DND-41 (cell line): ENCODE results near the gene LRRC75B.
"Not testable (repeated sequence)": the region's sequence is repeated elsewhere in the genome, so short reads cannot be mapped to it uniquely, and the experiment has no call there.

Source experiments
- ATAC-seq: fragments of 200-7000 bp; cut with Tn5 transposase; 3 replicates; pipeline ENCODE4 v1.9.1; 2021; ENCODE audit warnings: low read depth; ENCODE audit not compliant: insufficient read depth
- DNase-seq: peaks from one replicate; pipeline ENCODE4 v3.0.0-alpha.2; 2020
- H2AFZ ChIP-seq: 2 replicates; pipeline ENCODE4 v1.6.0; 2012; ENCODE audit warnings: low read depth, low read length
- H3K27ac ChIP-seq: 2 replicates; pipeline ENCODE4 v1.5.1; 2012; ENCODE audit warnings: low read length, inconsistent platforms
- H3K27me3 ChIP-seq: fragments of 200-600 bp; sonication (generic); 2 replicates; pipeline ENCODE4 v1.6.0; 2012; ENCODE audit warnings: low read length, mild to moderate bottlenecking, inconsistent platforms; ENCODE audit not compliant: insufficient read depth, poor library complexity
- H3K36me3 ChIP-seq: 2 replicates; pipeline ENCODE4 v1.5.1; 2012; ENCODE audit warnings: low read length, inconsistent platforms; ENCODE audit not compliant: insufficient read depth
- H3K4me1 ChIP-seq: 2 replicates; pipeline ENCODE4 v1.5.1; 2012; ENCODE audit warnings: mild to moderate bottlenecking, low read length; ENCODE audit not compliant: insufficient read depth
- H3K4me2 ChIP-seq: 2 replicates; pipeline ENCODE4 v1.6.0; 2012; ENCODE audit warnings: mild to moderate bottlenecking, moderate library complexity, low read length, inconsistent platforms; ENCODE audit not compliant: insufficient read depth
- H3K4me3 ChIP-seq, 2 experiments: fragments of 200-600 bp in 1 of 2; shearing (Covaris generic) in 1 of 2; 2 replicates each; pipeline ENCODE4 v1.5.1; 2012 to 2016; ENCODE audit warnings: inconsistent platforms in 2 of 2, low read length in 2 of 2, mild to moderate bottlenecking in 2 of 2, low read depth in 1 of 2, moderate library complexity in 1 of 2
- H3K79me2 ChIP-seq: 2 replicates; pipeline ENCODE4 v1.6.0; 2012; ENCODE audit warnings: low read length, inconsistent platforms; ENCODE audit not compliant: insufficient read depth
- H3K9ac ChIP-seq: 2 replicates; pipeline ENCODE4 v1.6.0; 2012; ENCODE audit warnings: low read depth, mild to moderate bottlenecking, inconsistent platforms, low read length, moderate library complexity
- H3K9me3 ChIP-seq: 2 replicates; pipeline ENCODE4 v1.5.1; 2012; ENCODE audit warnings: low read length, moderate library complexity, mild to moderate bottlenecking, inconsistent platforms; ENCODE audit not compliant: insufficient read depth, severe bottlenecking
- H4K20me1 ChIP-seq: 2 replicates; pipeline ENCODE4 v1.6.0; 2012; ENCODE audit warnings: low read length; ENCODE audit not compliant: insufficient read depth
- EZH2 ChIP-seq: IDR thresholded peaks from 3 replicates; pipeline ENCODE4 v1.6.1; 2012; ENCODE audit warnings: borderline replicate concordance, low read depth, mild to moderate bottlenecking, moderate library complexity, low read length, inconsistent platforms; ENCODE audit not compliant: severe bottlenecking
- TF ChIP-seq, protein P1 (sequence below): IDR thresholded peaks from 2 replicates; pipeline ENCODE4 v1.5.1; 2012; ENCODE audit warnings: borderline replicate concordance, low read length, moderate library complexity, mild to moderate bottlenecking; ENCODE audit not compliant: poor library complexity, severe bottlenecking; ENCODE audit errors: extremely low read depth

Gene LRRC75B

DNA sequence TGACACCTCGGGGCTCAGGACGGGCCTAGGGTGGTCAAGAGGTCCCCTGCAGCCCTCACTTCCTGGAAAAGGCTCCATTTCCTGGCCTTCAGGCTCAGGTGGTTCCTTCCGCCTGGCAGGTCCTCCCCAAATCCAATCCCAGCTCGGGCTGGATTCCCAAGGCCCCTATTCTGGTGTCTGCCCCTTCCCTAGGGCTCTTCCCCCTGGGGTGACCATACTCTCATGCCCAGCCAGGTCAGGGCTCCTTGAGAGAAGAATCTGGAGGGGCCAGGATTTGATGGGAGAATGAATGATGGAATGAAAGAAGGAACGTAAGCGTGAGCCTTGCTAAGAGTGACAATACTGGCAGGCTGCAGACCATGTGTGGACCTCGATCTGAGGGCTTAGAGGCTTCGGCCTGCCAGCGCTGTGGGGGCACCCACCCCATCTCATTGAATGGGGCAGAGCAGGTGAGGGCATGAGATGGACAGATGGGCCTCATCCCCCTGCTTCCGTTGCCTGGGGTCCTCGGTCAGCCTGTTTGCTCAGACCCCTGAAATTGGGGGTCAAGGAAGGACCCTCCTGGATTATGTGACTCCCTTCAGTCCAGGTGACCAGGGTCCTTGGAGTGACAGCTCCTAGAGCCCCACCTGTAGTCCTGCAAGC, 9.4 kb upstream of the LRRC75B start:
- peaks cover 25% of the 10 kb centered on the region for H3K4me1 ChIP-seq
- H3K4me2 ChIP-seq, H3K9ac ChIP-seq, H2AFZ ChIP-seq, H4K20me1 ChIP-seq, H3K27me3 ChIP-seq, H3K27ac ChIP-seq, H3K36me3 ChIP-seq, H3K79me2 ChIP-seq, H3K4me3 ChIP-seq, ATAC-seq, H3K9me3 ChIP-seq, DNase-seq: not testable (repeated sequence)

DNA sequence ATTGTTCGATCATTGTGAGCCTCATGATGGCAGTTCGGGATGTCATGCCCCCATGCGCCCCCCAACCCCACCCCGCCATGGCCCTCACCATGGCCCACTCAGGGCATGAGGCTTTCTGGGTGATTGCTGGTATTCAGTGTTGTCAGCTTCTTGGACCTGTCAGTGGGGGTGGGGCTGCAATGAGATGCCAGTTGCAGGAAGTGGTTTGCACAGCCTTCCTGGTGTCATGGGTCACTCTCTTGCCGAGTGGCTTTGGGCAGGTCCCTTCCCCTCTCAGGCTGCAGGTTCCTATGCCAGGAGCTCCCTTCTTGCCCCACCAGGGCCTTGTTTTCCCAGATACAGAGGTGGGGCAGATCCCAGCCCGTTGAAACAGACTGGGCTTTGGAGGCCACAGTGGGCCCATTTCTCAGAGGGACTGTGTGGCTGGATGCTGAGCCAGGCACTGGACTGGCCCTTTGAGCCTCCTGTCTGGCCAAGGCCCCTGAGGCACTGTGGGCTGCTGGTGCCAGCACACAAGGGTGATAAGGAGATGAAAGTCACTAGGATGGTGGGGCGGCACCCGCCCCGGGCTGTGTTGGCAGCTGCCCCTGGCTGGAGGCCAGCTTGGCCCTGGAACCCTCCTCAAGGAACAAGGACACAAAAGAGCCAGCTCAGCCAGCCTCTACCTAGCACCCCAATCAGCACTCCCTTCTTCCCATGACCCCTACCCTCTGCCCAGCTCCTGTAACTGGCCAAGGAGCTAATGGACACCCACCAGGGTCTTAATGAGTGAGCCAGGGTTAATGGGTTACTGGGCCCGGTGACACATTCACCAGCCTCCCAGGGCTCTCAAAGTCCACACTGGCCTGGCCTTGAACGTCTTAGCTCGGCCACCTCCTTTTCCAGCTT, 8.6 kb upstream of the LRRC75B start:
- Histone ChIP-seq H3K36me3 (no peaks in the 10 kb centered on the region), H3K9me3 (no peaks in the 10 kb centered on the region), H3K27ac (peak overlapping the region; percentile 35), H3K4me3 (no peak overlapping the region), H4K20me1 (no peaks in the 10 kb centered on the region), H3K4me2 (no peak overlapping the region), H3K9ac (no peak overlapping the region), H2AFZ (no peak overlapping the region), H3K79me2 (no peaks in the 10 kb centered on the region), H3K27me3 (no peaks in the 10 kb centered on the region), H3K4me1 (peaks cover 25% of the 10 kb centered on the region)
- peak; percentile 31 for DNase-seq
- TF ChIP-seq EZH2, result no peak
- TF ChIP-seq, protein P1, sequence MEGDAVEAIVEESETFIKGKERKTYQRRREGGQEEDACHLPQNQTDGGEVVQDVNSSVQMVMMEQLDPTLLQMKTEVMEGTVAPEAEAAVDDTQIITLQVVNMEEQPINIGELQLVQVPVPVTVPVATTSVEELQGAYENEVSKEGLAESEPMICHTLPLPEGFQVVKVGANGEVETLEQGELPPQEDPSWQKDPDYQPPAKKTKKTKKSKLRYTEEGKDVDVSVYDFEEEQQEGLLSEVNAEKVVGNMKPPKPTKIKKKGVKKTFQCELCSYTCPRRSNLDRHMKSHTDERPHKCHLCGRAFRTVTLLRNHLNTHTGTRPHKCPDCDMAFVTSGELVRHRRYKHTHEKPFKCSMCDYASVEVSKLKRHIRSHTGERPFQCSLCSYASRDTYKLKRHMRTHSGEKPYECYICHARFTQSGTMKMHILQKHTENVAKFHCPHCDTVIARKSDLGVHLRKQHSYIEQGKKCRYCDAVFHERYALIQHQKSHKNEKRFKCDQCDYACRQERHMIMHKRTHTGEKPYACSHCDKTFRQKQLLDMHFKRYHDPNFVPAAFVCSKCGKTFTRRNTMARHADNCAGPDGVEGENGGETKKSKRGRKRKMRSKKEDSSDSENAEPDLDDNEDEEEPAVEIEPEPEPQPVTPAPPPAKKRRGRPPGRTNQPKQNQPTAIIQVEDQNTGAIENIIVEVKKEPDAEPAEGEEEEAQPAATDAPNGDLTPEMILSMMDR, result no peak
- ATAC-seq, result no peak

DNA sequence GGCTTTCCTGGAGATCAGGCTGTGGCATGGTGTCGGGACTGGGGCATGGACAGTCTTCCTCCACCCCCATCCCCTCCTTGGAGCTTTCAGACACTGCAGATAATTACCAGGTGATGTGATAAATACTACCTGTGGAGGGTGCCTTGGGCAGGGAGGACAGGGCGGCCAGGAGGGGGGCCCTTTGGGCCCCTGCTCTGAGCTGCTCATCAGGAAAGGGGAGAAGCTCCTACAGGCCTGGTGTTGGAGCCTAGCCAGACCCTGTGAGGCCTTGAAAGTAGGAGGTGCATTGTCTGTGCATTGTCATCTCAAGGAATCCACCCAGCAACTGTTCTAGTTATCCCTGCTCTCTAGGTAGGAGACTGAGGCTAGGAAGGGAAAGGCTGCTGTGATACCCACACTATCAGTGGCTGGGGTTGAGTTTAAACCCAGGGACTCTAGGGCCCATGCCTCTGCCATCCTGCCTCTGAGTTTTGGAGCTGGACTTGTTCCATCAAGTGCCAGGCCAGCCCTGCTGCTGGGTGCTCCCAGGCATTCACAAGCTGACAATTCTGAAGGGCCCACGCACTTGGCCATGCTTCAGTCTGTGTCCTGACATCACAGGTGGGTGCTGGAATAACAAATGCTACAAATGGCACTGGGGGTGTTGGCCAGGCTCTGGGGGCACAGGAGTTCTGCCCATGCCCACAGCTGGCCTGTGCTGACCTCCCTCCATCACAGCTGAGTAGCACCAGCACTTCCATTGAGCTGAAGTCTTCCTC, 7.3 kb upstream of the LRRC75B start:
- H3K4me1 ChIP-seq, result peaks cover 25% of the 10 kb centered on the region

DNA sequence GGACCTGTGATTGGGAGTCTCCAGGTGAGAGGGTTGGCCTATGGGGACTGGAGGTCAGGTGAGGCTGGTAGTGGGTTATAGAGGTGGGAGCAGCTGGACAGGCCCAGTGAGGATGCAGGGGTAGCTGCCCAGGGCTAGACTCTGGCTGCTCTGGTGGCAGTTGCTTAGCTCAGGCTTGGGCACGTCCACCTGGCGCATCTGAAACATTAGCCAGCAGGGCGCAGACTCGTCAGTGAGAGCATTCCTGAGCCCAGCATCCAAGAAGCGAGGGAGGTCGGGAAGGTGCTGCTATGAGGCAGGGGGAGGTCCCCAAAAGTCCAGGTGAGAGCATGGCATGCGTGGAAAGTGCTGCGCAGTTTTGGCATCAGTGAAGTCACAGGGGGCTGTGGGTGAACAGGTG, 6.6 kb upstream of the LRRC75B start:
- no peak overlapping the region for H3K4me3 ChIP-seq
- no peaks in the 10 kb centered on the region for H3K9me3 ChIP-seq
- H4K20me1 ChIP-seq, result no peaks in the 10 kb centered on the region
- no peaks in the 10 kb centered on the region for H3K27me3 ChIP-seq
- no peak overlapping the region for H3K4me2 ChIP-seq
- TF ChIP-seq, protein P1, result no peak
- TF ChIP-seq EZH2, result no peak
- H3K79me2 ChIP-seq, result no peaks in the 10 kb centered on the region
- no peak overlapping the region for H3K27ac ChIP-seq
- no peak for ATAC-seq
- peaks cover 22% of the 10 kb centered on the region for H3K4me1 ChIP-seq
- H2AFZ ChIP-seq, result no peak overlapping the region
- no peak overlapping the region for H3K9ac ChIP-seq
- no peaks in the 10 kb centered on the region for H3K36me3 ChIP-seq
- DNase-seq, result no peak

More for the DNA sequence above, 7.3 kb upstream of the LRRC75B start:
- H3K27me3 ChIP-seq, H3K79me2 ChIP-seq, H3K4me3 ChIP-seq, H3K36me3 ChIP-seq, H3K9me3 ChIP-seq, H3K27ac ChIP-seq, DNase-seq, H3K9ac ChIP-seq, H4K20me1 ChIP-seq, ATAC-seq, H2AFZ ChIP-seq, H3K4me2 ChIP-seq: not testable (repeated sequence)

DNA sequence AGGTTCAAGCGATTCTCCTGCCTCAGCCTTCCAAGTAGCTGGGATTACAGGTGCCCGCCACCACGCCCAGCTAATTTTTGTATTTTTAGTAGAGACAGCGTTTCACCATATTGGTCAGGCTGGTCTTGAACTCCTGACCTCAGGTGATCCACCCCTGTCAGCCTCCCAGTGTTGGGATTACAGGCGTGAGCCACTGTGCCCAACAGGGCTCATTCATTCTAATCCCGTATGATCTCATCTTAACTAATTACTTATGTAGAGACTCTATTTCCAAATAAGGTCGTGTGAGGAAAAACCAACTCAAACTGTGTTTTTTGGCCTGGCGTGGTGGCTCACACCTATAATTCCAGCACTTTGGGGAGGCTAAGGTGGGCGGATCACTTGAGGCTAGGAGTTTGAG, 4.2 kb upstream of the LRRC75B start:
- H3K79me2 ChIP-seq, ATAC-seq, H2AFZ ChIP-seq, H3K36me3 ChIP-seq, H3K27ac ChIP-seq, H3K27me3 ChIP-seq, DNase-seq, H4K20me1 ChIP-seq, H3K4me1 ChIP-seq, H3K9me3 ChIP-seq, H3K4me2 ChIP-seq, H3K9ac ChIP-seq, H3K4me3 ChIP-seq: not testable (repeated sequence)
